AG04449 (cell line): ENCODE results near the gene PLEKHM1.

Experiments used
- CTCF ChIA-PET: fragments of 350-600 bp; formaldehyde crosslinking; extraction: SDS; loops from one replicate; lab custom pipeline; 2021; ENCODE audit warnings: antibody characterized with exemption; lab: Yijun Ruan, JAX
- POLR2A ChIA-PET: fragments of 400-600, 350-600 bp; formaldehyde crosslinking; extraction: SDS; loops from one replicate; lab custom pipeline; 2020; ENCODE audit warnings: antibody characterized with exemption, inconsistent platforms; lab: Yijun Ruan, JAX
- DNase-seq: peaks from one replicate; pipeline ENCODE4 v3.0.0-alpha.2; 2010; ENCODE audit warnings: low read depth, low spot score
- H3K4me3 ChIP-seq: 2 replicates; pipeline ENCODE4 v1.5.1; 2011; ENCODE audit warnings: low read depth, mild to moderate bottlenecking, control low read depth, low read length
- CTCF ChIP-seq: IDR thresholded peaks from one replicate; pipeline ENCODE4 v1.5.1; 2011; ENCODE audit warnings: mild to moderate bottlenecking, moderate library complexity, low read length, control low read depth, inconsistent platforms; ENCODE audit not compliant: insufficient read depth; ENCODE audit errors: missing control alignments

The PLEKHM1 gene

GRCh38 chr17:45396496-45397205, 93.9 kb downstream of the PLEKHM1 start:
- ChIA-PET POLR2A (no interaction called here), CTCF (interaction anchor here (0.6 to 19.3 kb wide), 16 partner anchors 8 to 456 kb away, joined by 3 to 828 read pairs (median 10); no protein-coding TSS in a partner anchor)
- H3K4me3 ChIP-seq = no peak overlapping the region
- DNase-seq = no peak
- no peak for TF ChIP-seq CTCF

GRCh38 chr17:45395569-45396415, 94.7 kb downstream of the PLEKHM1 start:
- ChIA-PET CTCF (interaction anchor here (0.8 to 19.3 kb wide), 26 partner anchors 7 to 456 kb away, joined by 3 to 828 read pairs (median 7); partner anchors contain the start of gene MAP3K14), POLR2A (no interaction called here)
- no peak for TF ChIP-seq CTCF
- DNase-seq = no peak
- peak overlapping the region; percentile 51 for H3K4me3 ChIP-seq

- H3K4me3 ChIP-seq = peak overlapping the region; percentile 51
- ChIA-PET CTCF (interaction anchor here (0.8 to 19.3 kb wide), 30 partner anchors 9 to 457 kb away, joined by 3 to 828 read pairs (median 6); partner anchors contain the start of genes ACBD4 and MAP3K14), POLR2A (no interaction called here)
- peak; percentile 81 for TF ChIP-seq CTCF
- DNase-seq = no peak
Observed at GRCh38 chr17:45394913-45395568, 95.5 kb downstream of the PLEKHM1 start.

GRCh38 chr17:45394564-45394912, 96.0 kb downstream of the PLEKHM1 start:
- H3K4me3 ChIP-seq = no peak overlapping the region
- POLR2A ChIA-PET = no interaction called here
- DNase-seq = no peak
- CTCF ChIA-PET = interaction anchor here (0.8 to 19.3 kb wide), 29 partner anchors 8 to 457 kb away, joined by 3 to 828 read pairs (median 6); partner anchors contain the start of genes ACBD4 and MAP3K14
- TF ChIP-seq CTCF = no peak

- ChIA-PET CTCF (interaction anchor here (0.8 to 19.3 kb wide), 29 partner anchors 8 to 458 kb away, joined by 3 to 828 read pairs (median 6); partner anchors contain the start of genes ACBD4 and MAP3K14), POLR2A (no interaction called here)
- TF ChIP-seq CTCF = no peak
- DNase-seq = no peak
- H3K4me3 ChIP-seq = no peak overlapping the region
Observed at GRCh38 chr17:45394091-45394490, 96.4 kb downstream of the PLEKHM1 start.
